Stomach (tissue), 4 donors: ENCODE results near the gene SPACA9.

Experiments used
- CTCF ChIP-seq, 7 experiments: fragments of 450-650 bp in 4 of 7; fragments of 200-600 bp in 3 of 7; sonication (generic) in 3 of 7; IDR thresholded peaks; one replicate each; pipeline ENCODE4 v1.5.1; 2016 to 2019; ENCODE audit warnings: antibody characterized with exemption in 7 of 7, control low read depth in 2 of 7, mild to moderate bottlenecking in 1 of 7
- POLR2A ChIP-seq, 4 donors: fragments of 450-650 bp; IDR thresholded peaks; one replicate each; pipeline ENCODE4 v1.6.1; 2016; ENCODE audit warnings: antibody characterized with exemption in 4 of 4, control low read depth in 2 of 4, mild to moderate bottlenecking in 1 of 4, moderate library complexity in 1 of 4
- POLR2AphosphoS5 ChIP-seq, 3 donors: sonication (generic); formaldehyde crosslinking; IDR thresholded peaks; one replicate each; pipeline ENCODE4 v1.6.1; 2016; ENCODE audit warnings: antibody characterized with exemption in 3 of 3

GRCh38 chr9:132838291-132838690, 40.4 kb upstream of the SPACA9 start:
- TF ChIP-seq CTCF (IDR thresholded peaks at IDR 0.05), result no peak
- TF ChIP-seq POLR2AphosphoS5 (IDR thresholded peaks at IDR 0.05), result no peak
- no peak for TF ChIP-seq POLR2A (IDR thresholded peaks at IDR 0.05)
